ENCODE results near the gene C12orf43.

- TF ChIP-seq, protein P1, sequence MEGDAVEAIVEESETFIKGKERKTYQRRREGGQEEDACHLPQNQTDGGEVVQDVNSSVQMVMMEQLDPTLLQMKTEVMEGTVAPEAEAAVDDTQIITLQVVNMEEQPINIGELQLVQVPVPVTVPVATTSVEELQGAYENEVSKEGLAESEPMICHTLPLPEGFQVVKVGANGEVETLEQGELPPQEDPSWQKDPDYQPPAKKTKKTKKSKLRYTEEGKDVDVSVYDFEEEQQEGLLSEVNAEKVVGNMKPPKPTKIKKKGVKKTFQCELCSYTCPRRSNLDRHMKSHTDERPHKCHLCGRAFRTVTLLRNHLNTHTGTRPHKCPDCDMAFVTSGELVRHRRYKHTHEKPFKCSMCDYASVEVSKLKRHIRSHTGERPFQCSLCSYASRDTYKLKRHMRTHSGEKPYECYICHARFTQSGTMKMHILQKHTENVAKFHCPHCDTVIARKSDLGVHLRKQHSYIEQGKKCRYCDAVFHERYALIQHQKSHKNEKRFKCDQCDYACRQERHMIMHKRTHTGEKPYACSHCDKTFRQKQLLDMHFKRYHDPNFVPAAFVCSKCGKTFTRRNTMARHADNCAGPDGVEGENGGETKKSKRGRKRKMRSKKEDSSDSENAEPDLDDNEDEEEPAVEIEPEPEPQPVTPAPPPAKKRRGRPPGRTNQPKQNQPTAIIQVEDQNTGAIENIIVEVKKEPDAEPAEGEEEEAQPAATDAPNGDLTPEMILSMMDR (IDR thresholded peaks at IDR 0.05; ENCODE audit: low read depth, low read length, missing input control): no peak
- TF ChIP-seq SP1 (IDR thresholded peaks at IDR 0.05): no peak
- no peak for TF ChIP-seq EGR1 (IDR thresholded peaks at IDR 0.05; ENCODE audit: low read depth in 2 of 2)
- TF ChIP-seq, protein P2, sequence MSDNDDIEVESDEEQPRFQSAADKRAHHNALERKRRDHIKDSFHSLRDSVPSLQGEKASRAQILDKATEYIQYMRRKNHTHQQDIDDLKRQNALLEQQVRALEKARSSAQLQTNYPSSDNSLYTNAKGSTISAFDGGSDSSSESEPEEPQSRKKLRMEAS (IDR thresholded peaks at IDR 0.05): no peak
- TF ChIP-seq, protein P3, sequence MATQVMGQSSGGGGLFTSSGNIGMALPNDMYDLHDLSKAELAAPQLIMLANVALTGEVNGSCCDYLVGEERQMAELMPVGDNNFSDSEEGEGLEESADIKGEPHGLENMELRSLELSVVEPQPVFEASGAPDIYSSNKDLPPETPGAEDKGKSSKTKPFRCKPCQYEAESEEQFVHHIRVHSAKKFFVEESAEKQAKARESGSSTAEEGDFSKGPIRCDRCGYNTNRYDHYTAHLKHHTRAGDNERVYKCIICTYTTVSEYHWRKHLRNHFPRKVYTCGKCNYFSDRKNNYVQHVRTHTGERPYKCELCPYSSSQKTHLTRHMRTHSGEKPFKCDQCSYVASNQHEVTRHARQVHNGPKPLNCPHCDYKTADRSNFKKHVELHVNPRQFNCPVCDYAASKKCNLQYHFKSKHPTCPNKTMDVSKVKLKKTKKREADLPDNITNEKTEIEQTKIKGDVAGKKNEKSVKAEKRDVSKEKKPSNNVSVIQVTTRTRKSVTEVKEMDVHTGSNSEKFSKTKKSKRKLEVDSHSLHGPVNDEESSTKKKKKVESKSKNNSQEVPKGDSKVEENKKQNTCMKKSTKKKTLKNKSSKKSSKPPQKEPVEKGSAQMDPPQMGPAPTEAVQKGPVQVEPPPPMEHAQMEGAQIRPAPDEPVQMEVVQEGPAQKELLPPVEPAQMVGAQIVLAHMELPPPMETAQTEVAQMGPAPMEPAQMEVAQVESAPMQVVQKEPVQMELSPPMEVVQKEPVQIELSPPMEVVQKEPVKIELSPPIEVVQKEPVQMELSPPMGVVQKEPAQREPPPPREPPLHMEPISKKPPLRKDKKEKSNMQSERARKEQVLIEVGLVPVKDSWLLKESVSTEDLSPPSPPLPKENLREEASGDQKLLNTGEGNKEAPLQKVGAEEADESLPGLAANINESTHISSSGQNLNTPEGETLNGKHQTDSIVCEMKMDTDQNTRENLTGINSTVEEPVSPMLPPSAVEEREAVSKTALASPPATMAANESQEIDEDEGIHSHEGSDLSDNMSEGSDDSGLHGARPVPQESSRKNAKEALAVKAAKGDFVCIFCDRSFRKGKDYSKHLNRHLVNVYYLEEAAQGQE (IDR thresholded peaks at IDR 0.05): no peak
- TF ChIP-seq YY1 (IDR thresholded peaks at IDR 0.05): no peak
- TF ChIP-seq, protein P4, sequence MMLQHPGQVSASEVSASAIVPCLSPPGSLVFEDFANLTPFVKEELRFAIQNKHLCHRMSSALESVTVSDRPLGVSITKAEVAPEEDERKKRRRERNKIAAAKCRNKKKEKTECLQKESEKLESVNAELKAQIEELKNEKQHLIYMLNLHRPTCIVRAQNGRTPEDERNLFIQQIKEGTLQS (IDR thresholded peaks at IDR 0.05): no peak
- no peak for TF ChIP-seq HNF4A (conservative IDR thresholded peaks at IDR 0.05)
- TF ChIP-seq RXRA (IDR thresholded peaks at IDR 0.05): no peak
- no peak for TF ChIP-seq GABPA (IDR thresholded peaks at IDR 0.05 in 1 of 2, conservative IDR thresholded peaks at IDR 0.05 in 1 of 2)
- TF ChIP-seq NR2F2 (IDR thresholded peaks at IDR 0.05): no peak
- no peak for TF ChIP-seq TAF1 (conservative IDR thresholded peaks at IDR 0.05)
- TF ChIP-seq JUND (IDR thresholded peaks at IDR 0.05): no peak
- no peak for TF ChIP-seq HNF4G (IDR thresholded peaks at IDR 0.05)
Measured at GRCh38 chr12:121064116-121064515, 47.8 kb upstream of the C12orf43 start.
